Measurements from ENCODE around the gene ARHGAP25. TPM values are rescaled to one million over a fixed set of nuclear protein-coding genes. Genes with fewer than 3 reads are reported as not detected.

ARHGAP25 gene
- polyA plus RNA-seq, 1 donor (not counting 4 experiments of a cell fraction or from before 2014, with no cell fraction given) = 25.3 TPM

DNA sequence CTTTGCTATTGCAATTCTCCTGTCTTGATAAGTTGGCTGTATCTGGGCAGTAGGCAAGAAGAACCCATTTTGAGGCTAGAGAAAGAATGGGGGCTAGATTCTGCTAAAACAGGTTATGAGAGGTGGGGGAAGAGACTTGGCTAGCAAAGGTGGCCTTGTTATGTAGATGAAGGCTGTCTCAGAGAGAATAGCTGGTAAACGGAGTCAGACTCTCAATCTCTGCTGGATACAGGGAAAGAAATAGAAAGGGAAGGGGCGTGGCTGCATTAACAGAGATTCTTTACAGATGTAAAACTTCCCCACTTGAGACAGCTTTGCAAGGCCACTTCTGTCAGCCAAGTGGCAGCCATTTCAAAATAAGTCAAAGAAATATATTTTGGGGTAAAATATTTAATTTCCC, 38.1 kb upstream of the ARHGAP25 start:
- Histone ChIP-seq H3K4me1 (ENCODE audit: control insufficient read depth, extremely low read depth, insufficient read depth, low read length) (no peaks in the 10 kb centered on the region), H3K9me3 (ENCODE audit: control insufficient read depth, low read depth, low read length) (no peaks in the 10 kb centered on the region), H3K36me3 (ENCODE audit: control insufficient read depth in 2 of 2, extremely low read depth in 1 of 2, insufficient read depth in 2 of 2, low read length in 2 of 2) (no peaks in the 10 kb centered on the region), H4K20me1 (ENCODE audit: control insufficient read depth, extremely low read depth, insufficient read depth, low read length) (no peaks in the 10 kb centered on the region), H3K79me2 (ENCODE audit: control insufficient read depth, insufficient read depth, low read length) (no peaks in the 10 kb centered on the region), H3K9me1 (ENCODE audit: control insufficient read depth, extremely low read depth, insufficient read depth, low read length) (no peaks in the 10 kb centered on the region), H3K4me2 (ENCODE audit: control insufficient read depth, extremely low read depth, insufficient read depth, low read depth, low read length) (no peak overlapping the region), H2AFZ (ENCODE audit: control insufficient read depth, low read length) (no peak overlapping the region), H3K4me3 (ENCODE audit: control insufficient read depth in 2 of 3, extremely low read depth in 1 of 3, insufficient read depth in 2 of 3, low read depth in 1 of 3, low read length in 3 of 3) (no peak overlapping the region), H3K27me3 (ENCODE audit: control insufficient read depth, extremely low read depth, insufficient read depth, low read length) (no peaks in the 10 kb centered on the region), H3K9ac (ENCODE audit: control insufficient read depth, extremely low read depth, insufficient read depth, low read length) (no peak overlapping the region), H3K27ac (ENCODE audit: control insufficient read depth, insufficient read depth, low read length) (no peak overlapping the region)
- no peak for DNase-seq (ENCODE audit: low read depth, low spot score)
- TF ChIP-seq CTCF (optimal IDR thresholded peaks at IDR 0.05 in 1 of 3, IDR thresholded peaks at IDR 0.05 in 1 of 3, conservative IDR thresholded peaks at IDR 0.05 in 1 of 3; ENCODE audit: extremely low read depth in 1 of 3, insufficient read depth in 2 of 3, low read length in 3 of 3) (no peak), EZH2 (IDR thresholded peaks at IDR 0.05; ENCODE audit: low read length) (no peak)
- no peak for FAIRE-seq
- dilution Hi-C loops (cut with MboI; ENCODE audit: extremely low pct_ligation_motif_present, low sequenced_read_pairs) = no loop called here

DNA sequence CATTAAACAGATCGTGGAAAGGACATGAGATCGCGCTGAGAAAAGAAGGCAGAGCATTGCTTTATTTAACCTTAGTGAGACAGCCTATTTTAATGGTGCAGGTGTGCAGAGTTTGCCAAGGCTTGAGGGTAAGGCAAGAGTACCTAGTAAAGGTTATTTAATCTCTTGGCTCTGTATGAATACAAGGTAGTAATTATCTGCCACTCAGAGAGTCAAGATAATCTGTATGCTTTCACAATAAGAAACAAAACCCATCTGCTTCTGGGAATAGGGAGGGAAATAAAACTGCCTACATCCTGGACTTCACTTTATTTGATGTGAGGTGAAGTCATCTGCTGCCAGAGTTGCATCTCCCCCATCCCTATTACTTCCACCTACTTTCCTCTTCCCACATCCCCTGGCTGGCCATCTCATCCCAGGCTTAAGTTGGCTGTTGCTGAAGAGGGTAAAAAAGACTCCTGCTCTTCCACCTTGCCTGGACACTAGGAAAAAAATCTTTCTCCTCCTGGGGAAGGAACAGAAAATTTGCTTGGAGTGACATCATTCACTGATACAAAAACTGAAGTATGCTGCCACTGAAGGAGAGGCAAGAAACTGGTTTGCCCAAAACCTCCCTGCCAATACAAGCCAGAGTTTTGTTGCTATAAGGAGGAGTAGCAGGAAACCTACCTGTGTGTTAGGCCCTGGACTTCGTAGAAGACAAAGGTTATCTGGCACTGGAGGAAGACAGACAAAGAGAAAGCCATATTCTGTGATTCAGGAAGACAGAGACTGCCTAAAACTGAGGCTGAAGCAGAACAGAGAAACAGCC, 35.8 kb upstream of the ARHGAP25 start:
- Histone ChIP-seq H3K79me2 (ENCODE audit: control insufficient read depth, insufficient read depth, low read length) (no peaks in the 10 kb centered on the region), H3K27ac (ENCODE audit: control insufficient read depth, insufficient read depth, low read length) (no peak overlapping the region), H3K9ac (ENCODE audit: control insufficient read depth, extremely low read depth, insufficient read depth, low read length) (no peak overlapping the region), H3K4me2 (ENCODE audit: control insufficient read depth, extremely low read depth, insufficient read depth, low read depth, low read length) (no peak overlapping the region), H3K36me3 (ENCODE audit: control insufficient read depth in 2 of 2, extremely low read depth in 1 of 2, insufficient read depth in 2 of 2, low read length in 2 of 2) (no peaks in the 10 kb centered on the region), H3K4me3 (ENCODE audit: control insufficient read depth in 2 of 3, extremely low read depth in 1 of 3, insufficient read depth in 2 of 3, low read depth in 1 of 3, low read length in 3 of 3) (no peak overlapping the region), H3K4me1 (ENCODE audit: control insufficient read depth, extremely low read depth, insufficient read depth, low read length) (no peaks in the 10 kb centered on the region), H3K9me3 (ENCODE audit: control insufficient read depth, low read depth, low read length) (no peaks in the 10 kb centered on the region), H3K27me3 (ENCODE audit: control insufficient read depth, extremely low read depth, insufficient read depth, low read length) (no peaks in the 10 kb centered on the region), H4K20me1 (ENCODE audit: control insufficient read depth, extremely low read depth, insufficient read depth, low read length) (no peaks in the 10 kb centered on the region), H3K9me1 (ENCODE audit: control insufficient read depth, extremely low read depth, insufficient read depth, low read length) (no peaks in the 10 kb centered on the region), H2AFZ (ENCODE audit: control insufficient read depth, low read length) (no peak overlapping the region)
- dilution Hi-C loops (cut with MboI; ENCODE audit: extremely low pct_ligation_motif_present, low sequenced_read_pairs) = no loop called here
- FAIRE-seq (no peak), DNase-seq (ENCODE audit: low read depth, low spot score) (no peak)
- TF ChIP-seq CTCF (optimal IDR thresholded peaks at IDR 0.05 in 1 of 3, IDR thresholded peaks at IDR 0.05 in 1 of 3, conservative IDR thresholded peaks at IDR 0.05 in 1 of 3; ENCODE audit: extremely low read depth in 1 of 3, insufficient read depth in 2 of 3, low read length in 3 of 3) (no peak), EZH2 (IDR thresholded peaks at IDR 0.05; ENCODE audit: low read length) (no peak)

All from keratinocyte (primary cell).